ENCODE measurements around the gene SUN3. TPM values are rescaled to one million over a fixed set of nuclear protein-coding genes. Genes with fewer than 3 reads are reported as not detected.
"Not testable (repeated sequence)": the region's sequence is repeated elsewhere in the genome, so short reads cannot be mapped to it uniquely, and the experiment has no call there.

The SUN3 gene
- total and polyA plus RNA-seq, 2 of the 8 experiments (the other 6 are each of a cell fraction or from before 2014, with no cell fraction given), result not detected

GRCh38 chr7:47942651-47943050, 86.3 kb downstream of the SUN3 start:
- H4K5ac ChIP-seq (ENCODE audit: insufficient read length, low read depth, low read length); H3K36me3 ChIP-seq (ENCODE audit: control insufficient read depth in 2 of 4, insufficient read depth in 4 of 4, low read length in 3 of 4); H3K9ac ChIP-seq (replicated peaks in 1 of 4; ENCODE audit: extremely low read depth in 1 of 4, low read depth in 3 of 4, low read length in 3 of 4); H2BK20ac ChIP-seq (ENCODE audit: low read length); H2BK120ac ChIP-seq (replicated peaks; ENCODE audit: low read depth, low read length); H2BK12ac ChIP-seq (ENCODE audit: low read depth, low read length); H3K23me2 ChIP-seq (ENCODE audit: low read depth, low read length); H4K8ac ChIP-seq (ENCODE audit: extremely low read depth, insufficient read depth, low read length); H3K4me1 ChIP-seq (replicated peaks in 1 of 4; ENCODE audit: control insufficient read depth in 3 of 4, insufficient read depth in 4 of 4, low read length in 3 of 4); H3K56ac ChIP-seq (replicated peaks; ENCODE audit: insufficient read length, low read depth, low read length); H3K9me3 ChIP-seq (ENCODE audit: insufficient read depth in 2 of 2, low read depth in 1 of 2, low read length in 1 of 2); H3K14ac ChIP-seq (ENCODE audit: insufficient read length); FAIRE-seq; H2AFZ ChIP-seq (ENCODE audit: low read length); H4K20me1 ChIP-seq (replicated peaks in 1 of 2; ENCODE audit: control insufficient read depth in 1 of 2, insufficient read depth in 2 of 2, low read length in 2 of 2); H3K23ac ChIP-seq (ENCODE audit: insufficient read length); DNase-seq (ENCODE audit: low read depth in 1 of 2, low spot score in 2 of 2); H2AK5ac ChIP-seq (ENCODE audit: low read depth, low read length); POLR2A ChIA-PET (ENCODE audit: partially characterized antibody); H2BK5ac ChIP-seq (ENCODE audit: low read depth, low read length); H3K27ac ChIP-seq (ENCODE audit: low read depth, low read length); H2BK15ac ChIP-seq (ENCODE audit: low read length); H3K79me2 ChIP-seq (ENCODE audit: control insufficient read depth in 1 of 2, insufficient read depth in 2 of 2, low read length in 2 of 2); H3K27me3 ChIP-seq (replicated peaks in 1 of 4; ENCODE audit: control insufficient read depth in 3 of 4, extremely low read depth in 1 of 4, insufficient read depth in 3 of 4, low read length in 3 of 4); H3K4ac ChIP-seq (replicated peaks; ENCODE audit: insufficient read length, low read depth, low read length); H4K91ac ChIP-seq (replicated peaks; ENCODE audit: insufficient read length, low read length); H3K79me1 ChIP-seq (ENCODE audit: low read depth, low read length); H3K4me3 ChIP-seq (ENCODE audit: extremely low read depth in 1 of 4, insufficient read depth in 2 of 4, low read depth in 3 of 4, low read length in 4 of 4); H3K4me2 ChIP-seq (ENCODE audit: insufficient read depth in 1 of 2, low read depth in 2 of 2, low read length in 2 of 2): not testable (repeated sequence)
- WGBS, 2 experiments (ENCODE audit: extremely low coverage in 1 of 2, insufficient coverage in 1 of 2, insufficient read length in 1 of 2, insufficient replicate concordance in 2 of 2, low coverage in 1 of 2, low lambda C conversion rate in 2 of 2, missing lambda C conversion rate in 1 of 2), result 97% methylated on average over 8 of the region's 10 CpGs; no CpG with 5 or more reads in 1 of the 2 experiments
- H3K18ac ChIP-seq (ENCODE audit: extremely low read depth, low read length), result 0 out of 2 replicates have a peak overlapping the region, but pooled peaks have one; percentile 39
- CTCF ChIA-PET (ENCODE audit: partially characterized antibody), result interaction anchor here (0.8 to 3.5 kb wide), 5 partner anchors 13 to 677 kb away, joined by 3 to 33 read pairs (median 9); no protein-coding TSS in a partner anchor

Data from H1 (cell line).